HFFc6 (cell line): ENCODE results near the gene PSMD9. TPM values are rescaled to one million over a fixed set of nuclear protein-coding genes. Genes with fewer than 3 reads are reported as not detected.
"Not testable (repeated sequence)": the region's sequence is repeated elsewhere in the genome, so short reads cannot be mapped to it uniquely, and the experiment has no call there.

Experiments
- DNase-seq: peaks from one replicate; pipeline ENCODE4 v3.0.0-alpha.2; 2018
- H3K27ac Mint-ChIP-seq: 2 replicates; pipeline ENCODE4 v1.8.0; 2020; ENCODE audit warnings: mild to moderate bottlenecking, mixed read lengths
- H3K27me3 Mint-ChIP-seq: 2 replicates; pipeline ENCODE4 v1.8.0; 2021; ENCODE audit warnings: mild to moderate bottlenecking, moderate library complexity, mixed read lengths; ENCODE audit not compliant: insufficient read depth
- H3K36me3 Mint-ChIP-seq: 2 replicates; pipeline ENCODE4 v1.8.0; 2021; ENCODE audit warnings: low read depth, mixed read lengths
- H3K4me1 Mint-ChIP-seq: 2 replicates; pipeline ENCODE4 v1.8.0; 2020; ENCODE audit warnings: low read depth, mixed read lengths
- H3K4me3 Mint-ChIP-seq: 2 replicates; pipeline ENCODE4 v1.8.0; 2020; ENCODE audit warnings: mild to moderate bottlenecking, moderate library complexity, mixed read lengths
- H3K9me3 Mint-ChIP-seq: 2 replicates; pipeline ENCODE4 v1.8.0; 2020; ENCODE audit warnings: mild to moderate bottlenecking, mixed read lengths
- CTCF ChIP-seq: fragments of 200-600 bp; sonication (generic); IDR thresholded peaks from 2 replicates; pipeline ENCODE4 v1.5.0; 2021; ENCODE audit warnings: antibody characterized with exemption, mild to moderate bottlenecking
- total RNA-seq, 6 experiments: library from RNA; stranded (reverse); fragmentation: NEBNext Ultra II Directional; extraction: Animal tissue kit (Norgen Biotek cat#: 25700); gene quantifications; 2 replicates in 1 of 6; 3 replicates in 5 of 6; pipeline ENCODE4 v1.2.3, GENCODE V29; 2021

Gene PSMD9
- total RNA-seq, 6 experiments from 2014 or later = 63.4 to 84.7 (median 75.1) TPM

- Mint-ChIP-seq H3K27me3 (peaks cover 2% of the 10 kb centered on the region), H3K36me3 (0 out of 2 replicates have a peak, but pooled peaks cover 2% of the 10 kb centered on the region), H3K27ac (no peak overlapping the region), H3K4me1 (peaks cover 13% of the 10 kb centered on the region; the same call in 1 of the 2 replicates), H3K4me3 (no peak overlapping the region), H3K9me3 (no peaks in the 10 kb centered on the region; the same call in 1 of the 2 replicates)
- DNase-seq = no peak
- TF ChIP-seq CTCF = no peak
These were observed 5.3 kb upstream of the PSMD9 start for GRCh38 chr12:121883315-121883660.

DNA sequence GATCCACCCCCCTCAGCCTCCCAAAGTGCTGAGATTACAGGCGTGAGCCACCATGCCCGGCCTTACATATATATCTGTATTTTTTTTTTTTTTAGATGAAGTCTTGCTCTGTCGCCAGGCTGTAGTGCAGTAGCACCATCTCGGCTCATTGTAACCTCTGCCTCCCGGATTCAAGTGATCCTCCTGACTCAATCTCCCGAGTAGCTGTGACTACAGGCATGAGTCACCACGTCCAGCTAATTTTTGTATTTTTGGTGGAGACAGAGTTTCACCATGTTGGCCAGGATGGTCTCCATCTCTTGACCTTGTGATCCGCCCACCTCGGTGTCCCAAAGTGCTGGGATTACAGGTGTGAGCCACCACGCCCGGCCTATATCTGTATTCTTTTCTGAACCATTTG is 3.5 kb upstream of the PSMD9 start:
- peak; percentile 48 for DNase-seq
- peak overlapping the region; percentile 13; the same call in 1 of the 2 replicates for H3K27ac Mint-ChIP-seq
- not testable (repeated sequence) for H3K4me3 Mint-ChIP-seq, H3K9me3 Mint-ChIP-seq, H3K27me3 Mint-ChIP-seq
- H3K36me3 Mint-ChIP-seq = peaks cover 11% of the 10 kb centered on the region
- peaks cover 24% of the 10 kb centered on the region for H3K4me1 Mint-ChIP-seq

DNA sequence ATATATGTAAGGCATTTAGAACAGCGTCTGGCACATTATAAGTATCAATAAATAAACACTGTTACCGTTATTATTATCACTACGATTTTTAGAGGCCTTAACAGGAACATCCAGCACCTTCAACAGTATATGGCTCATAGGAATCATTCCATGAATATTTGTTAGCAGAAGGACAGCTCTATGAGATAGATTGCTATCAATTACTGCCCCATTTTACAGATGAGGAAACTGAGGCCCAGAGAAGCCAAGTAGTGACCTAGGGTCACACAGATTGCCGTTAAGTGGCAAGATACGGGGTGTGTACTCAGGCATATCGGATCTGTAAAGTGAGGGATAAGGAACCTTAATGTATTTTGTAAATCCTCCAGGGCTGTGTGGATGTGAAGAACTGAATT is 510 bp upstream of the PSMD9 start:
- peaks cover 2% of the 10 kb centered on the region for H3K27me3 Mint-ChIP-seq
- peak overlapping the region; percentile 99 for H3K27ac Mint-ChIP-seq
- peaks cover 29% of the 10 kb centered on the region for H3K4me1 Mint-ChIP-seq
- H3K36me3 Mint-ChIP-seq = peaks cover 15% of the 10 kb centered on the region
- peak overlapping the region; percentile 96 for H3K4me3 Mint-ChIP-seq
- DNase-seq = no peak
- no peak for TF ChIP-seq CTCF
- H3K9me3 Mint-ChIP-seq = no peaks in the 10 kb centered on the region; the same call in 1 of the 2 replicates

GRCh38 chr12:121889274-121889624 is 659 bp downstream of the PSMD9 start:
- no peak; the same call in 1 of the 2 replicates for TF ChIP-seq CTCF
- Mint-ChIP-seq H3K9me3 (no peaks in the 10 kb centered on the region; the same call in 1 of the 2 replicates), H3K27ac (peak overlapping the region; percentile 99), H3K27me3 (peaks cover 1% of the 10 kb centered on the region), H3K4me3 (peak overlapping the region; percentile 96), H3K36me3 (peaks cover 22% of the 10 kb centered on the region), H3K4me1 (peaks cover 40% of the 10 kb centered on the region)
- no peak for DNase-seq

GRCh38 chr12:121889661-121890060 is 1.1 kb downstream of the PSMD9 start:
- H3K27me3 Mint-ChIP-seq, H3K9me3 Mint-ChIP-seq: not testable (repeated sequence)
- peaks cover 23% of the 10 kb centered on the region for H3K36me3 Mint-ChIP-seq
- DNase-seq = peak; percentile 7
- peaks cover 44% of the 10 kb centered on the region for H3K4me1 Mint-ChIP-seq
- peak overlapping the region; percentile 99 for H3K27ac Mint-ChIP-seq
- peak overlapping the region; percentile 96 for H3K4me3 Mint-ChIP-seq

DNA sequence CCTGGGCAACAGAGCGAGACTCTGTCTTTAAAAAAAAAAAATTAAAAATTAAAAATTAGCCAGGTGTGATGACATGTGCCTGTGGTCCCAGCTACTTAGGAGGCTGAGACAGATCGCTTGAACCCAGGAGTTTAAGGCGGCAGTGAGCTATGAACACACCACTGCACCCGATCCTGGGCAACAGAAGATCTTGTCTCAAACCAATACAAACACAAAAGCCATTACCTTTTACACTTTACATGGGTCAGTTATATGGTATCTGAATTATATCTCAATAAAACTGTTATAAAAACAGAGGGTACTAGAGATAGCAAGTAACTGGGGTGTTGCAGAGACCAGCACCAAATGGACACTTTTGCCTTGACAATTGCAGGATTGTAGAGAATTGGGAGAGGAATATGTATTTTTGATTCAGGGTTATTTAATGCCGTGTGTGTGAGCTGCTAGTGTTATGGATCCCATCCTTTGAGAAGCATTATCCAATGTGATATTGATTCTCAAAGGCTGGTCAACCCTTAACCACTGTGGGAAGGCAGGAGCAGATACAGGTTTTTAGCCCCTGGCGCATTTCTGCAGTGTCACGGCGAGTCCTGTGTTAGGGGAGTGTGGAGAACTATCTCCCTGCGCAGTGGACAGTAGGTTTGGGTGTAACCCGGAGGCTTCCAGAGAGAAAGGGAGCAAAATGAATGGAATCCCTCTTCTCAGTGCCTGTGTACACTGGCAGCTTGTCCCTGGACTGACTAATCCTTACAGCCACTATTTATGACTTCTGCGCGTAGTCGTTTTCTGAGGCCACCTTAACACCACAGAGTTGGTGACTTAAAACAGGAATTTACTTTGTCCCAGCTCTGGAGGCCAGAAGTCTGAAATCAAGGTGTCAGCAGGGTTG is 4.3 kb downstream of the PSMD9 start:
- H3K36me3 Mint-ChIP-seq = peaks cover 33% of the 10 kb centered on the region
- H3K4me1 Mint-ChIP-seq = peaks cover 39% of the 10 kb centered on the region
- no peaks in the 10 kb centered on the region; the same call in 1 of the 2 replicates for H3K9me3 Mint-ChIP-seq
- H3K4me3 Mint-ChIP-seq = no peak overlapping the region
- H3K27ac Mint-ChIP-seq = peak overlapping the region; percentile 74
- no peak for TF ChIP-seq CTCF
- H3K27me3 Mint-ChIP-seq = peaks cover 1% of the 10 kb centered on the region
- no peak for DNase-seq
